Adrenal gland (tissue), 12 donors: ENCODE data around the gene COL9A2. TPM values are rescaled to one million over a fixed set of nuclear protein-coding genes. Genes with fewer than 3 reads are reported as not detected.

Experiments used
- DNase-seq, 7 donors: peaks; one replicate each; pipeline ENCODE4 v3.0.0-alpha.2; 2019 to 2020
- H3K27ac ChIP-seq, 5 donors: fragments of 200-600 bp; sonication (generic) in 4 of 5; 1 replicate in 3 of 5; 2 replicates in 2 of 5; pipeline versions ENCODE4 v1.5.1 to v1.8.0; 2016 to 2020; ENCODE audit warnings: mild to moderate bottlenecking in 1 of 5
- H3K27me3 ChIP-seq: fragments of 200-600 bp; 2 replicates; pipeline ENCODE4 v1.8.0; 2021
- H3K36me3 ChIP-seq, 2 donors: fragments of 200-600 bp; replicated peaks in 1 of 2; 1 replicate in 1 of 2; 2 replicates in 1 of 2; pipeline versions ENCODE4 v1.5.1 to v1.8.0; 2018 to 2022
- H3K4me1 ChIP-seq, 2 donors: fragments of 200-600 bp; replicated peaks in 1 of 2; 1 replicate in 1 of 2; 2 replicates in 1 of 2; pipeline versions ENCODE4 v1.5.1 to v1.8.0; 2018 to 2021
- H3K4me3 ChIP-seq, 4 donors: fragments of 200-600 bp; sonication (generic) in 3 of 4; one replicate each; pipeline ENCODE4 v1.5.1; 2016 to 2018
- H3K9me3 ChIP-seq, 3 donors: fragments of 200-600 bp; sonication (generic) in 1 of 3; replicated peaks in 1 of 3; 1 replicate in 2 of 3; 2 replicates in 1 of 3; pipeline versions ENCODE4 v1.5.1 to v1.8.0; 2016 to 2021
- POLR2A ChIP-seq, 2 donors: fragments of 450-650 bp; IDR thresholded peaks; one replicate each; pipeline ENCODE4 v1.6.1; 2017; ENCODE audit warnings: antibody characterized with exemption in 2 of 2, mild to moderate bottlenecking in 2 of 2, moderate library complexity in 1 of 2
- WGBS, 4 donors: extraction: QIAGEN DNeasy Blood & Tissue Kit in 2 of 4; methylation state at CpG; one replicate each; pipeline versions ENCODE4 v1.1.5 to v1.1.7; 2013 to 2017; 5-methylcytosine and 5-hydroxymethylcytosine counted together
- intact Hi-C, 2 donors: fragments of 100-400 bp; cut with DNase I; formaldehyde crosslinking; loops; one replicate each; pipeline versions ENCODE4 v1.14.1 to v1.15.0; 2022 to 2023
- polyA plus RNA-seq, 3 donors: library from polyadenylated mRNA; stranded (reverse); fragments of 200-250 nt in 2 of 3; fragments of 350-450 nt in 1 of 3; fragmentation: Illumina TruSeq in 1 of 3; extraction: RNeasy Lipid Tissue Mini Kit (QIAGEN cat#74804) in 1 of 3; gene quantifications; one replicate each; pipeline ENCODE4 v1.2.3, GENCODE V29; 2013 to 2014
- total RNA-seq, 9 donors: library from RNA; depleted of rRNA in 4 of 9; stranded (reverse); fragments of >200 nt in 4 of 9; fragments of 120-200 nt in 1 of 9; fragmentation: NEBNext Ultra II Directional in 1 of 9; extraction: Animal tissue kit (Norgen Biotek cat#: 25700) in 1 of 9; gene quantifications; one replicate each; pipeline versions ENCODE4 v1.1.0 to v1.2.4, GENCODE V29; 2013 to 2023
- TF ChIP-seq, protein P1 (sequence below), 6 experiments: fragments of 450-650 bp in 4 of 6; fragments of 200-600 bp in 2 of 6; sonication (generic) in 1 of 6; IDR thresholded peaks; 1 replicate in 5 of 6; 2 replicates in 1 of 6; pipeline versions ENCODE4 v1.5.1 to v1.8.0; 2016 to 2021; ENCODE audit warnings: antibody characterized with exemption in 6 of 6, mild to moderate bottlenecking in 2 of 6, moderate library complexity in 1 of 6
- donor health status: healthy with polysubstance abuse.
- donor health status: Bipolar disorder and iron deficiency.
- donor health status: DM: yes; HTN: yes; CAD: no.
- donor health status: DM: no; HTN: no; CAD: no.
- donor health status: DM: no; HTN: no; CAD: no.
- donor health status: DM: yes; HTN: yes; CAD: no.

COL9A2 gene
- total and polyA plus RNA-seq, 12 donors = 0.35 to 40.3 (median 5.8) TPM

DNA sequence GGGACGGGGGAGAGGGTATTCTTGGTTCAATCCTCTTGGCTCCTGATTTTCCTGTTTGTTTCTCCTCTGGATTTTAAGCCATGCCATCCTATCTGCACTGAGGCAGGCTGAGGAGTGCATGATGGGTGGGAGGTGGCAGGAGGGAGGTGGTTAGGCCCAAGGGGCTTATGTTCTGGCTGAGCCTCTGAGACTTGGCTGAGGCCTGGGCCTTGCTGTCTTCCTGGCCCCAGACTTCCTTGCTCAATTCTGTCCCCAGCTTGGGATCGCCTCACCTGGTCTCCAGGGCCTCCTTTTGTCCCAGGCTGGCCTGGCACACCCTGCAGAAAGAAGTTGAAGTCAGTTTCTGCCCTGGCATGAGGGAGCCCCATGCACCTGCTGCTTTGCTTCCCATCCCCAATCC is 11.2 kb downstream of the COL9A2 start:
- WGBS, 4 donors = 87 to 96% (median 92%) methylated on average over 2 of the region's 2 CpGs
- Histone ChIP-seq H3K27me3 (no peaks in the 10 kb centered on the region), H3K27ac (no peak overlapping the region), H3K9me3 (no peaks in the 10 kb centered on the region), H3K4me1 (peaks cover 0 to 6% of the 10 kb centered on the region in 2 donors), H3K4me3 (no peak overlapping the region), H3K36me3 (no peaks in the 10 kb centered on the region)
- intact Hi-C loops = no loop called here
- peak in 1 of 7 donors; percentile 17 for DNase-seq
- TF ChIP-seq POLR2A (IDR thresholded peaks at IDR 0.05) = no peak
- TF ChIP-seq, protein P1, sequence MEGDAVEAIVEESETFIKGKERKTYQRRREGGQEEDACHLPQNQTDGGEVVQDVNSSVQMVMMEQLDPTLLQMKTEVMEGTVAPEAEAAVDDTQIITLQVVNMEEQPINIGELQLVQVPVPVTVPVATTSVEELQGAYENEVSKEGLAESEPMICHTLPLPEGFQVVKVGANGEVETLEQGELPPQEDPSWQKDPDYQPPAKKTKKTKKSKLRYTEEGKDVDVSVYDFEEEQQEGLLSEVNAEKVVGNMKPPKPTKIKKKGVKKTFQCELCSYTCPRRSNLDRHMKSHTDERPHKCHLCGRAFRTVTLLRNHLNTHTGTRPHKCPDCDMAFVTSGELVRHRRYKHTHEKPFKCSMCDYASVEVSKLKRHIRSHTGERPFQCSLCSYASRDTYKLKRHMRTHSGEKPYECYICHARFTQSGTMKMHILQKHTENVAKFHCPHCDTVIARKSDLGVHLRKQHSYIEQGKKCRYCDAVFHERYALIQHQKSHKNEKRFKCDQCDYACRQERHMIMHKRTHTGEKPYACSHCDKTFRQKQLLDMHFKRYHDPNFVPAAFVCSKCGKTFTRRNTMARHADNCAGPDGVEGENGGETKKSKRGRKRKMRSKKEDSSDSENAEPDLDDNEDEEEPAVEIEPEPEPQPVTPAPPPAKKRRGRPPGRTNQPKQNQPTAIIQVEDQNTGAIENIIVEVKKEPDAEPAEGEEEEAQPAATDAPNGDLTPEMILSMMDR (IDR thresholded peaks at IDR 0.05) = no peak

DNA sequence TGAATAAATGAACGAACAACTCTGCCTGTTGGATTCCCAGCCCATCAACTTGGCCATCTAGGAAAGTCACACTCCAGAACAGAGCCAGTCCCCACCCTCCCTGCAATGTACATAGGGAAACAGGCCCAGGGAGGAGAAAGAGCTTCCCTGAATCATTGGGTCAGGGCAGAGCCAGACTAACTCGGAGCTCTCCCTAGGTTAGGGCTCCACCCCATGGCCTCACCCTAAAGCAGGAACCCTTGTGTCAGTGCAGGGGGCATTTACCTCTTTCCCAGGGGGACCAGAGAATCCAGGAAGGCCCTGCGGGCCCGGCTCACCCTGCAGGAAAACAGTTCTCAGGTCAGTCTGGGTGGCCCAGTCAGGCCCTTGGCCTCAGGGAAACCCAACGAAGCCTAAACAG is 11.6 kb downstream of the COL9A2 start:
- no peaks in the 10 kb centered on the region for H3K9me3 ChIP-seq
- intact Hi-C loops = no loop called here
- peak in 2 of 7 donors; percentile 23 to 41 for DNase-seq
- no peaks in the 10 kb centered on the region for H3K27me3 ChIP-seq
- TF ChIP-seq, protein P1 (IDR thresholded peaks at IDR 0.05) = peak in 2 of 6 experiments; percentile 3 to 28
- no peak for TF ChIP-seq POLR2A (IDR thresholded peaks at IDR 0.05)
- H3K4me1 ChIP-seq = peaks cover 0 to 6% of the 10 kb centered on the region in 2 donors
- no peak overlapping the region for H3K4me3 ChIP-seq
- no peaks in the 10 kb centered on the region for H3K36me3 ChIP-seq
- H3K27ac ChIP-seq = no peak overlapping the region
- WGBS, 4 donors = 76 to 89% (median 85%) methylated on average over 4 to 5 of the region's 5 CpGs

DNA sequence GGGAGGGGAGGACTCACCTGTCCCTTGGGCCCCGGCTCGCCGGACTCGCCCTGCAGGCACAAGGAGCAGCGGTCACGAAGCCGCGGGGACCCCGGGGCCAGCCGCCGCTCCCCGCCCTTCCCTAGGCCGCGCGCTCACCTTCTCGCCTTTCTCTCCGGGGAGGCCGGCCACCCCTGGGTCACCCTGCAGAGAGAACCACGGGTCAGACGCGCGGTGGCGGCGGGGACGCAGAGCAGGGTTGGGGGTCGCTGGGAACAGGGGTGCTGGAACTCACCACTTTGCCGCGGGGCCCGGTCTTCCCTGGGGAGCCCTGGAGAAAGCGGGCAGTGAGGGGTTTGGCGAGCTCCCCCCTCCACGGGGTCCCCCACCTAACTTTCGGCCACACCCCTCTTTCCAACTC is 13.3 kb downstream of the COL9A2 start:
- no peaks in the 10 kb centered on the region for H3K36me3 ChIP-seq
- no peak overlapping the region for H3K27ac ChIP-seq
- WGBS, 4 donors = 68 to 75% (median 71%) methylated on average over 12 to 33 of the region's 33 CpGs
- TF ChIP-seq POLR2A (IDR thresholded peaks at IDR 0.05) = no peak
- TF ChIP-seq, protein P1 (IDR thresholded peaks at IDR 0.05) = no peak
- peaks cover 0 to 5% of the 10 kb centered on the region in 2 donors for H3K4me1 ChIP-seq
- no peak for DNase-seq
- no peak overlapping the region for H3K4me3 ChIP-seq
- no peaks in the 10 kb centered on the region for H3K27me3 ChIP-seq
- H3K9me3 ChIP-seq = no peaks in the 10 kb centered on the region
- intact Hi-C loops = no loop called here

DNA sequence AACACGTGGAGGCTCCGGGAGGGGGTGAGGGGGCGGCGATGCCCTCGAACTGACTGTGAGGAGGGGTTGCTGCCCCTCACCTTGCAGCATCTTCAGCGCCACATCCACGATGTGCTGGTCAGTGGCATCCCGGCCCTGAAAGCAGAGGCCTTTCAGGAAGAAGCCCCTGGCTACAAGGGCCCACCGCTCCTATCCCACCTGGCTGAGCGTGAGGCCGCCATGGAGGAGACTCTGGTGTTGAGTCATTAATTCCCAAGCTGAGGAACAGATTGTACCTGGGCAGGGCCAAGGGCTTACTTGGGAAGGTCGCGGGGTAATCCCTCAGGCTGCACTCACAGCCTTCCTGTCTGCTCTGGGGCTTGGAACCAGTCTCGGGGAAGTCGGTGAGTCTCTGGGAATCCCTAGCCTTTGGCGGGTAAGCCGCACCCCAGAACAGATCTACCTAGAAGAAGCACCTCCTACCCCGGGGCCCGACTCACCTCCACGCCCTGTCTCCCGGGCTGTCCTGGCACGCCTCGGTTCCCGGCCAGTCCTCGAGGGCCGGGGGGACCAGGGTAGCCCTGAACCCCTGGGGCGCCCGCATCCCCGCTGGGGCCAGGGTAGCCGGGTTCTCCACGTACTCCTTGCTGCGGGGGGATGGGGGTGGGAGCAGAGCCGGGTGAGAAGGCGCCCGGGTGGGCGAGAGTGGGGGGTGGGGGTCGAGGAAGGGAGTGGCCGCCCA is 13.9 kb downstream of the COL9A2 start:
- no peak for TF ChIP-seq POLR2A (IDR thresholded peaks at IDR 0.05)
- TF ChIP-seq, protein P1 (IDR thresholded peaks at IDR 0.05) = no peak
- intact Hi-C loops = no loop called here

More for the DNA sequence above, 13.9 kb downstream of the COL9A2 start:
- Histone ChIP-seq H3K27ac (no peak overlapping the region), H3K4me3 (no peak overlapping the region), H3K4me1 (no peaks in the 10 kb centered on the region), H3K9me3 (no peaks in the 10 kb centered on the region), H3K27me3 (no peaks in the 10 kb centered on the region), H3K36me3 (no peaks in the 10 kb centered on the region)
- peak in 1 of 7 donors; percentile 25 for DNase-seq
- 68 to 94% (median 83%) methylated on average over 11 to 38 of the region's 38 CpGs for WGBS, 4 donors
